ENCODE results near the gene HCFC1. TPM values are rescaled to one million over a fixed set of nuclear protein-coding genes. Genes with fewer than 3 reads are reported as not detected.

Gene HCFC1
- total and polyA plus RNA-seq, 9 of the 15 experiments (the other 6 are each of a cell fraction or from before 2014, with no cell fraction given), result 2.8 to 133 (median 17.1) TPM

- ATAC-seq (no peak), DNase-seq (ENCODE audit: extremely low read depth in 1 of 4, low spot score in 3 of 4) (no peak), FAIRE-seq (no peak)
- ChIA-PET CTCF (ENCODE audit: low intra/inter-chr PET ratio) (no interaction called here), POLR2A (interaction anchor here (0.5 to 2.1 kb wide), 3 partner anchors 16 to 619 kb away, joined by 3 to 7 read pairs (median 3); no protein-coding TSS in a partner anchor)
- Histone ChIP-seq H3K79me2 (ENCODE audit: control insufficient read depth, insufficient read depth, low read length) (peaks cover 47% of the 10 kb centered on the region), H3K9me3 (replicated peaks; ENCODE audit: control insufficient read depth, insufficient read depth, low read depth, low read length) (no peaks in the 10 kb centered on the region), H3K27me3 (ENCODE audit: control insufficient read depth in 2 of 2, insufficient read depth in 2 of 2, low read length in 2 of 2) (no peaks in the 10 kb centered on the region), H2AFZ (ENCODE audit: low read depth, low read length) (no peak overlapping the region), H3K27ac (ENCODE audit: extremely low read depth, low read depth, low read length) (no peak overlapping the region), H3K9me1 (ENCODE audit: control insufficient read depth, insufficient read depth, low read length) (no peaks in the 10 kb centered on the region), H3K9ac (ENCODE audit: insufficient read depth in 1 of 2, low read depth in 2 of 2, low read length in 2 of 2) (peak overlapping the region in 1 of 2 experiments; percentile 65; a peak in 1 of 4 replicates), H3K4me2 (ENCODE audit: insufficient read depth, low read length) (no peak overlapping the region), H3K36me3 (ENCODE audit: control insufficient read depth, insufficient read depth, low read length) (peaks cover 24% of the 10 kb centered on the region; the same call in 2 of the 3 replicates), H4K20me1 (replicated peaks; ENCODE audit: control insufficient read depth, insufficient read depth, low read length) (no peaks in the 10 kb centered on the region), H3K4me3 (no peak overlapping the region), H3K4me1 (replicated peaks in 1 of 2; ENCODE audit: control insufficient read depth in 2 of 2, insufficient read depth in 2 of 2, low read length in 2 of 2) (peaks cover 17 to 52% of the 10 kb centered on the region in 2 experiments; a peak in 4 of 5 replicates)
- BruUV-seq (replicated peaks), result no TSS peak
- intact Hi-C loops (cut with micrococcal nuclease) (no loop called here), in situ Hi-C loops (cut with MboI) (no loop called here)
- no peak for TF ChIP-seq POLR2AphosphoS2 (IDR thresholded peaks at IDR 0.05; ENCODE audit: low read length)
- no peak for TF ChIP-seq TAF1 (IDR thresholded peaks at IDR 0.05; ENCODE audit: control insufficient read depth, extremely low read depth, insufficient read depth, low read length, severe bottlenecking)
- no peak for TF ChIP-seq EZH2 (IDR thresholded peaks at IDR 0.05; ENCODE audit: borderline replicate concordance, low read depth, low read length)
- TF ChIP-seq CEBPB (tag; IDR thresholded peaks at IDR 0.05), result no peak
- no peak for TF ChIP-seq GATA2 (CRISPR knock-in tag; IDR thresholded peaks at IDR 0.05)
- TF ChIP-seq HDGF (IDR thresholded peaks at IDR 0.05), result no peak
- TF ChIP-seq RBM34 (IDR thresholded peaks at IDR 0.05; ENCODE audit: borderline replicate concordance, insufficient read depth, low read length), result no peak
- no peak for TF ChIP-seq VEZF1 (CRISPR knock-in tag; IDR thresholded peaks at IDR 0.05)
- no peak for TF ChIP-seq USF2 (CRISPR knock-in tag; IDR thresholded peaks at IDR 0.05)
- no peak for TF ChIP-seq NCOR1 (IDR thresholded peaks at IDR 0.05)
- TF ChIP-seq U2AF1 (optimal IDR thresholded peaks at IDR 0.05; ENCODE audit: low read depth, low read length), result no peak
- TF ChIP-seq CTBP1 (IDR thresholded peaks at IDR 0.05; ENCODE audit: borderline replicate concordance), result no peak
- no peak for TF ChIP-seq ZNF197 (CRISPR knock-in tag; IDR thresholded peaks at IDR 0.05; ENCODE audit: low read depth)
- no peak for TF ChIP-seq FUS (optimal IDR thresholded peaks at IDR 0.05; ENCODE audit: low read depth, low read length)
- no peak for TF ChIP-seq RNF2 (IDR thresholded peaks at IDR 0.05)
- TF ChIP-seq ZC3H8 (IDR thresholded peaks at IDR 0.05), result no peak
- TF ChIP-seq TBP (optimal IDR thresholded peaks at IDR 0.05; ENCODE audit: low read depth, low read length), result no peak
- WGBS (ENCODE audit: insufficient coverage, low coverage, missing lambda C conversion rate), result 86% methylated on average over 16 of the region's 25 CpGs
Observed at GRCh38 chrX:153922932-153923857, 48.4 kb downstream of the HCFC1 start.
